GM12892 (cell line): Measurements from ENCODE around the gene PRDX5.

Source experiments
- POLR2A ChIP-seq: IDR thresholded peaks from 2 replicates; pipeline ENCODE4 v1.6.1; 2011; ENCODE audit warnings: low read depth, low read length, control low read depth
- TAF1 ChIP-seq: IDR thresholded peaks from 2 replicates; pipeline ENCODE4 v1.6.1; 2011; ENCODE audit warnings: low read depth, mild to moderate bottlenecking, control low read depth, low read length, borderline replicate concordance

DNA sequence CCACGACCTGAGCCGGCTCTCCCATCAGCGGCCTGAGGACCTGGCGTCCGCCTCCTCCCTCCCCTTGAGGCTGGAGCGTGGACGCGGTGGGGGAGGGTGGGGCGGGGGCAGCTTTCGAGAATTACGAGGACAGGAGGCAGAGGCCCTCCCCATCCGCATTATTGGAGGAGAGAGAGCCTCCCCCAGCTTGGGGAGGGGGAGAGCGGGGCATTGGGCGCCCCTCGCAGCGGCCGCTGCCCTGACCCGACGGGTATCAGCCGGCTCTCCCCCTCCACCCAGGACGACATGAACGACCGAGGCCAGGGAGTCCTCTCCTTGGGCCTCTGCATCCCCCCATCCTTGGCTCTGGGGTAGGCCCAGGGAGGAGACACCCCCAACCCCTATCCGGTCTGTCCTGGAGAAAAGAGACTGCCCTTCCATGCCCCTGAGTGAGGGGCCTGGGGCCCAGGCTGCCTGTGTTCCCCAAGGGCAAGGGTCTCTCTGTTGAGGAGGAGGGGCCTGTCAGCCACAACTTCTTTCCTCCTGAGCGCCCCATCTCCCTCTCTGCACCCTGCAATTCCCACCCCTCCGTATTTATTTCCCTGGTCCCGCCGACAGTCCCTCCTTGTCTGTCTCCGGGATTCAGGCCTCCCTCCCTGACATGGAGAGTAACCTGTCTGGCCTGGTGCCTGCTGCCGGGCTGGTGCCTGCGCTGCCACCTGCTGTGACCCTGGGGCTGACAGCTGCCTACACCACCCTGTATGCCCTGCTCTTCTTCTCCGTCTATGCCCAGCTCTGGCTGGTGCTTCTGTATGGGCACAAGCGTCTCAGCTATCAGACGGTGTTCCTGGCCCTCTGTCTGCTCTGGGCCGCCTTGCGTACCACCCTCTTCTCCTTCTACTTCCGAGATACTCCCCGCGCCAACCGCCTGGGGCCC lies 31.8 kb upstream of the PRDX5 start:
- TF ChIP-seq POLR2A (no peak), TAF1 (no peak)
